GM18870 (cell line): ENCODE measurements around the gene ERGIC1.
A peak's percentile ranks its signal among the peaks of the same experiment; 100 is the strongest.

Source experiments
- ATAC-seq: cut with Tn5 transposase; IDR thresholded peaks from one replicate; pipeline ENCODE4 v1.9.1; 2021; ENCODE audit warnings: moderate library complexity; ENCODE audit not compliant: unreplicated experiment

ERGIC1 gene

GRCh38 chr5:172971482-172971881 lies 137.4 kb downstream of the ERGIC1 start:
- no peak for ATAC-seq

DNA sequence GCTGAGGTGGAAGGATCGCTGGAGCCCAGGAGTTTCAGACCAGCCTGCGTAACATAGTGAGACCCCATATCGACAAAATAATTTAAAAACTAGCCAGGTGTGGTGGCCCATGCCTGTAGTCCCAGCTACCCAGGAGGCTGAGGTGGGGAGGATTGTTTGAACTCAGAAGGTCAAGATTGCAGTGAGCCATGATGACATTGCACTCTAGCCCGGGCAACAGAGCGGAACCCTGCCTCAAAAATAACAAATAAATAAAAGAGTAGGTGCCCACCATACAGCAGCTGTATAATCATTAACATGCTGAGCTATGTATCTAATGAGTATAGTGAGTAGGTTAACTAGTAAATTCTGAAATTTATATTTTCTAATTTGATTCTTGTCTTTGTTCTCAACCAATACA lies 138.5 kb downstream of the ERGIC1 start:
- ATAC-seq: no peak

DNA sequence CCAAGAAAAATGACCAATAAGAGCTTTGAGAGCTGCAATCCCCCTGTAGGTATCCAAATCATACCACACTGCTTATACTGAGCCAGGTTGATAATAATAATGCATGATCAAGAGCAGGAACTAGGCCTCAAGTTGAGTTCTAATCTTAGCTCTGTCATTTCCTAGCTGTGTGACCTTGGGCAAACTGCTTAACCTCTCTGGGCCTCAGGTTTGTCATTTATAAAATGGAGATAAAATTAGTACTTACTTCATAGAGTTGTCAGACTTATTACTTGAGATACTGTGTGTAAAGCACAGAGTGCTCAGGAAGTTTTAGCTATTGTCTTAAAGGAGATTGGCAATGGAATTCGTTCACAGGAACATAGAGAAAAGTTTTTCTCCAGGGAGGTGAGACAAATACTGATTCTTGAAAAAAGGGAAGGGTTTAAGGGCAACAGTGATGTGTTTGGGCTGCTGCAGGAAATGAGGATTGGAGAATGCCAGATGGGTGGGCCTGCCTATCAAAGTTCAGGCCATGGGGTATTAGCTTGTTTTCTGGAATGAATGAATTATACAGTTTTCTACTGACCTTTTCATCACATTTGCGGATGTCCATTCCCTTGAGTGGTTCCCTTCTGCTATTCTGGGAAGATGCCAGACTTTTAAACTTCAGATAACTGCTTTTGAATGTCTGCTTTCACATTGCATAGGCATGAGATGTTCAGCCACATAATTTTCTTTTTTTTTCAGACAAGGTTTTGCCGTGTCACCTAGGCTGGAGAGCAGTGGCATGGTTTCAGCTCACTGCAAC lies 139.3 kb downstream of the ERGIC1 start:
- ATAC-seq: no peak

DNA sequence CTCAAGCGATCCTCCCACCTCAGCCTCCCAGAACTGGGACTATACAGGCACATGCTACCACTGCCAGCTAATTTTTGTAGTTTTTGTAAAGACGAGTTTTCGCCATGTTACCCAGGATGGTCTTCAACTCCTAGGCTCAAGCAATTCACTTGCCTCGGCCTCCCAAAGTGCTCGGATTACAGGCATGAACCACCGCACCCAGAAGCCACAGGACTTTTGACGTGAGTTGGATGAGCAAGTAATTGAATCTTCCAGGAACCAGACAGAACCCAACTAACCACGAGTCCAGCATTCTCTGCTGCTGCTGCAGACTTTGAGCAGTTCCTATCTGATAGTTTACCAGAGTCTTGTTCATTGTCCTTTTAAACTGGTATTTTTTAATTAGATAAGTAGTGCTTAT lies 139.9 kb downstream of the ERGIC1 start:
- no peak for ATAC-seq

DNA sequence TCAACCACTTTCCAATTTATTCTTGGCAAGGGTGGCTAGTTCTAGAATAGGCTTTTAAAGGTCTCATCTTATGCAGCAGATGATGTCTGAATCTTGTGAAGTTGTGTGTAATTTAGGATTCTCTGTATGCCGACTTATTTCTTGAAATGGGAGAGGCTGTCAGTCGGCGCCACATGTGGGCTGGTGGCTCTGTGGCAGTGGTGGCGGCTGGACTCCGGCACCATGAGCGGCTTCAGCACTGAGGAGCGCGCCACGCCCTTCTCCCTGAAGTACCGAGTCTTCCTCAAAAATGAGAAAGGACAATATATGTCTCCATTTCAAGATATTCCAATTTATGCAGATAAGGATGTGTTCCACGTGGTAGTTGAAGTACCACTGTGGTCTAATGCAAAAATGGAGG lies 141.2 kb downstream of the ERGIC1 start:
- no peak for ATAC-seq

DNA sequence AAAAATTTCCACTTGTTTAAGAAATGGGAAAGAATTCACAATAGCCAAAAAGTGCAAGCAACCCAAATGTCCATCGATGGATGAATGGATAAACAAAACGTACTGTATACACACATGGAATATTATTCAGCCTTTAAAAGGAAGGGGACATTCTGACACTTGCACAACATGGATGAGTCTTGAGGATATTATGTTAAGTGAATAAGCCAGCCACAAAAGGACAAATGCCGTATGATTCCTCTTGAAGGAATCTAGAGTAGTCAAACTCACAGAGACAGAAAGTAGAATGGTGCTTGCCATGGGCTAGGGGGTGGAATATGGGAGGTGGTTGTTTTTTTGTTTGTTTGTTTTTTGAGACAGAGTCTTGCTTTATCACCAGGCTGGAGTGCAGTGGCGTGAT lies 145.7 kb downstream of the ERGIC1 start:
- ATAC-seq: no peak

DNA sequence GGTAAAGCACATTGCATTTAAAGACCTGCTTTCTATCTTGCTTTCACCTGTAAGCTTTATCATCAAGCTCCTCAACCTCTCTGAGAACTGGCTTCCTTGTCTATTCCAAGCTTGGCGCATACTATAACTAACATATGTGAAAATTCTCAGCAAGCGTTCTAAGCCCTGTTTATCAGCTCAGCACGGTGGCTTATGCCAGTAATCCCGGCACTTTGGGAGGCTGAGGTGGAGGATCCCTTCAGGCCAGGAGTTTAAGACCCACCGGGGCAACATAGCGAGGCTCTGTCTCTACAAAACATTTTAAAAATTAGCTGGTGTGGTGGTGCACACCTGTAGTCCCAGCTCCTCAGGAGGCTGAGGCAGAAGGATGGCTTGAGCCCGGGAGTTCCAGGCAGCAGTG lies 147.9 kb downstream of the ERGIC1 start:
- ATAC-seq: no peak

- peak; percentile 75 for ATAC-seq
Observed at GRCh38 chr5:172983542-172984243, 149.6 kb downstream of the ERGIC1 start, which contains the start of gene ATP6V0E1. TSS of gene ATP6V0E1 (plus strand) at chr5:172983771. CDS start at chr5:172983861, 90 bp downstream.

DNA sequence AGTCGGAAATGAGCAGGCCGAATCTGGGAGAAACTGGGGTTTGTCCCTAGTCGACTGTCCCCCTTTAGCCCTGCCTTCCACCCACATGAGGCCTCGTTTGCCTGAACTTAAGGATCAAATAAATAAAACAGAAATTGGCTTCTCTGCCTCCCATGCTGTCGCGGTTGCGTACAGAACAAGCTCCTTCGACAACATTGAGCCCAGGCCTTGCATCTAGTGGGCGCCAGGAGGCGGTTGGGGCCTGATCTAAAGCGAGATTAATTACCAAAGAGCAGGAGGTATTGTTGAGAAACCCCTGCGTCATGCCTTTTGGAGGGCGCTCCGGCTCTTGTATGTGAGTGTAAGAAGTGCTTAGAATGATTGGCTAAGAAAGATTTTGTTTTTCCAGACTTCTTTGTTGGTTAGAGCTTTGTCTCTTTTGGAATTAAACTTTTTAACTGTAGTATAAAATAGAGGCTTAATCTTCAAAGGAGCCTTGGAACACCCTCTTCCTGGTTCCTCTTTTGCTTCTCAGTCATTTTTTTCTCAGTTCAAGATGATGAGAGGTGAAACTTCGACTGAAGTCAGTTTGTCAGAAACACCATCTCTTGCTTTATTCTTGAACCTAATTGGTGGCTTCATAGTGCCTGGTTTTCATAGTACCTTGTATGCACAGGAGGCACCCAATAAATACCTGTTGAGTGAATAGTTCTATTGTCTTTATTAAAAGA lies 150.3 kb downstream of the ERGIC1 start:
- ATAC-seq: peak; percentile 49

- ATAC-seq: no peak
Observed at GRCh38 chr5:172985596-172985995, 151.5 kb downstream of the ERGIC1 start.

DNA sequence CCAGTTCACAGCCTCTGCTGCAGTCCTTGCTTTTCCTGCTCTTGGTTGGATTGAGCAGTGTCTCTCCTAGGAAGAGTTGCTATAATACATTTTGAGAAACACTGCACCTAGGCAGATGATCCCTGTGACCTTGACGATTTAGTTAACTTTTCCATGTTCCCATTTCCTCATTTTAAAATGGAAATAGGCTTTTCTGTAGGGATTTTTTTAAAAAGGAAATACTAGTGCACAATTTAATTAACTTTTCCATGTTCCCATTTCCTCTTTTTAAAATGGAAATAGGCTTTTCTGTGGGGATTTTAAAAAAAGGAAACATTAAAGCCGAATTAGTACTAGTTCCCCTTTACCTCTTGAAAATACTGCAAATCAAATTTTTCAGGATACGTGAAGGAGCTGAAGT lies 154.2 kb downstream of the ERGIC1 start:
- no peak for ATAC-seq

GRCh38 chr5:172990776-172991175 lies 156.7 kb downstream of the ERGIC1 start:
- ATAC-seq: no peak

- no peak for ATAC-seq
Observed at GRCh38 chr5:172994405-172994804, 160.4 kb downstream of the ERGIC1 start.

GRCh38 chr5:172999372-172999973 lies 165.4 kb downstream of the ERGIC1 start:
- no peak for ATAC-seq

- no peak for ATAC-seq
Observed at GRCh38 chr5:172999974-173000373, 165.9 kb downstream of the ERGIC1 start.

DNA sequence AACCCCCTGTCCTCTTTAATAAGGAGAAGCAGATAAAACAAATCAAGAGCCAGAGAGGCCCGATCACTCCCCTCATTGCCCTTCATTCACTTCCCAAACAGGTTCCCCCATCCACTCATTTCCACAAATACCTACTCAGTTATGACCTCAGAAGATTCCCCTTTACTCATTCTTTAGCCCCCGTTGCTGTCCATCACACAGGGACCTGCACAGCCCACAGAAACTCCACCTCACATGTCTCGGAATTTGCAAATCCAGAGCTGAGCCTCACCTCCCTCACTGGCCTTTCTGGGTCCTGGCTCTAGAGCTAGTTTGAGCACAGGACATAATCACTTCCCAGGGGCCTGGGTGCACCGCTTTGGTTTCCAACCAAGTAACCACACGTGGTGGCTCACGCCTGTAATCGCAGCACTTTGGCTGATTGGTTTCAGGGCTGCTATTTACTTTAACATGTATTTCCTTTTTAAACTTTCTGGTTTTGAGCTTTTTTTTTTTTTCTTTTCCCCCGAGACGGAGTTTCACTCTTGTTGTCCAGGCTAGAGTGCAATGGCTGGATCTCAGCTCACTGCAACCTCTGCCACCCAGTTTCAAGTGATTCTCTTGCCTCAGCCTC lies 167.3 kb downstream of the ERGIC1 start:
- peak; percentile 64 for ATAC-seq
